ENCODE data around the gene GLT6D1. TPM values are rescaled to one million over a fixed set of nuclear protein-coding genes. Genes with fewer than 3 reads are reported as not detected.

Gene GLT6D1
- polyA plus RNA-seq, 3 donors from 2014 or later = not detected

DNA sequence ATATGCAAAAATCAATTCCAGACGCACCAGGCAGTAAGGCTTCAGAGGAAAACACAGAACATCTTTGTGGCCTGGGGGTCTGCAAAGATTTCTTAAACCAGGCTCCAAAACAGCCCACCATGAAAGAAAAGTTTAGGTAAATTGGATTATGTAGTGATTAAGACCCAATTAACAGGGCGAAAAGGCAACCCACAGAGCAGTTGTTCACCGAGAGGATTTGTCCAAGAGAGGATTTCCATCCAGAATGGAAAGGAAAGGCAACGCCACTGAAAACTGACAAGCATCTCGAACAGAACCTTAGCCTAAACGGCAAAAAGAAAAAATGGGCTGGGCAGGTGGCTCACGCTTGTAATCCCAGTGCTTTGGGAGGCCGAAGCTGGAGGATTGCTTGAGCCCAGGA is 37.4 kb downstream of the GLT6D1 start:
- DNase-seq = no peak
- Mint-ChIP-seq H3K36me3 (no peaks in the 10 kb centered on the region), H3K27ac (no peak overlapping the region), H3K27me3 (ENCODE audit: low read depth in 3 of 3) (peaks cover 5 to 7% (median 7%) of the 10 kb centered on the region in 3 donors), H3K4me3 (no peak overlapping the region), H3K4me1 (no peaks in the 10 kb centered on the region), H3K9me3 (no peaks in the 10 kb centered on the region)

DNA sequence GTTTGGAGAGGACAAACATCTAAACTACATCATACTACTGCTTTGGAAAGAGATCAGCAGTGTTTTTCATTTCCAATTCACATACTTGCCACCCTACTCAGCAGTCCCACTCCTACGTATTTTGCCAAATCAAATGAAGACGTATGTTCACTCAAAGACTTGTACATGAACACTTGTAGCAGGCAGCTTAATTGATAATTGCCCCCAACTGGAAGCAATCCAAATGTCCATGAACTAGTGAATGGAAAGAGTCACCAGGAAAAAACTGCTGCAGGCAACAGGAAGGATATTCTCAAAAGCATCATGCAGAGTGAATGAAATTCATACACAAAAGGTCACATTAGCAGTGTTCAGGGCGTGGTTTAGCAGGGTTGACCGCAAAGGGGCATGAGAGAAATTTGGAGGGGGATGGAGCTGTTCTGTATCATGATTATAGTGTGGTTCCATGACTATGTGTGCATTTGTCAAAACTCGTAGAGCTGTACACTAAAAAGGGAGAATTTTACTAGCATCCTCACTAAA is 39.0 kb downstream of the GLT6D1 start:
- H3K36me3 Mint-ChIP-seq = no peaks in the 10 kb centered on the region
- no peak overlapping the region for H3K27ac Mint-ChIP-seq
- peaks cover 5 to 8% (median 7%) of the 10 kb centered on the region in 3 donors for H3K27me3 Mint-ChIP-seq (ENCODE audit: low read depth in 3 of 3)
- DNase-seq = no peak
- H3K9me3 Mint-ChIP-seq = no peaks in the 10 kb centered on the region
- H3K4me3 Mint-ChIP-seq = no peak overlapping the region
- no peaks in the 10 kb centered on the region for H3K4me1 Mint-ChIP-seq

DNA sequence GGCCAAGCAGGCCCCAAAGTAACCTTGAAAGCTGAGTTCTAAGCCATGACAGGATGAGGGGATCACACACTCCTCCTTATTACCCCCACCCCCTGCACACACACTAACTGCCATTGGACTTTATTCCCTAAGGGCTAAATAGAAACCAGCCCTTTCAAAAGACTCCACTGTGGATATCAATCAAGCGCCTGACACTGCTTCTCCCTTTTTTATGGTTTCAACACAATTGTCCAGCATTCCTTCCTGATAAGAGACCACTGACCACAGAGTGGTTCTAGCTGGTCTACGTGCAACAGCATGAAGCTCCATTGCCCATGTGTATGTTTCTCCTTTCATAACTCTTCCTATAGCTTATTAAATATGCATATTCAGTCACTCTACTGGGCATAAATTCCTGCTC is 43.1 kb downstream of the GLT6D1 start:
- Mint-ChIP-seq H3K36me3 (no peaks in the 10 kb centered on the region), H3K4me3 (no peak overlapping the region), H3K27me3 (ENCODE audit: low read depth in 3 of 3) (peaks cover 0 to 8% (median 2%) of the 10 kb centered on the region in 3 donors), H3K27ac (no peak overlapping the region), H3K4me1 (no peaks in the 10 kb centered on the region), H3K9me3 (no peaks in the 10 kb centered on the region)
- no peak for DNase-seq

DNA sequence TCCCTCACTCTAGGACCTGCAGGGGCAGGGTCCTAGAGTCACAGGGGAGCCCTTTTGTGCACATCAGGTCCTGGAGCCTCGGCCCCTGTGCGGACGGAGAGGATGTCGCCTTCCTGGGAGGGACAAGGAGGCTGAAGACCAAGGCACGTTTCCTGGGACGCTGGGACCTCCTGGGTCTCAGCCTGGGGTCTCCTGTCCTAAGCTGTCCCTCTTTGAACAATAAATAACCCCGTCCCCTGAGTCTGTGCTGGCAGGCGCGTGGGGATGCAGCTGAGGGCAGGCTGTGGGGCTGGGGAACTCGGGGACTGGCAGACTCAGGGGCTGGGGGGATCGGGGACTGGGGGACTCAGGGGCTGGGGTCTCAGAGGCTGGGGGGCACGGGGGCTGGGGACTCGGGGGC is 46.7 kb downstream of the GLT6D1 start:
- Mint-ChIP-seq H3K4me3 (no peak overlapping the region), H3K9me3 (no peaks in the 10 kb centered on the region), H3K4me1 (no peaks in the 10 kb centered on the region), H3K27me3 (ENCODE audit: low read depth in 3 of 3) (peaks cover 0 to 2% (median 2%) of the 10 kb centered on the region in 3 donors), H3K27ac (no peak overlapping the region), H3K36me3 (no peaks in the 10 kb centered on the region)
- no peak for DNase-seq

DNA sequence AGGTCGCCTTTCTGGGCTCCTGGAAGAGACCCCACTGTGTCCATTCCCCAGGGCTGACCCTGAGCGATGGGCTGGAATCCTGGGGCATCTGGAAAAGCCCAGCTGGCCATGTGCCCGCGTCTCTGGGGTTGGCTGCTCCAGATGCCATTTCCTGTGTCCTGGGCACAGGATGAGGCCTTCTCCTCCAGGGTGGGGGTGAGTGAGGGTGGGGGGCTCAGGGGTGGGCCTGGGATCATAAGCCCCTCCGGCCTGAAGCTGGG is 47.1 kb downstream of the GLT6D1 start:
- no peaks in the 10 kb centered on the region for H3K9me3 Mint-ChIP-seq
- H3K4me3 Mint-ChIP-seq = no peak overlapping the region
- H3K27ac Mint-ChIP-seq = no peak overlapping the region
- DNase-seq = no peak
- peaks cover 0 to 2% (median 2%) of the 10 kb centered on the region in 3 donors for H3K27me3 Mint-ChIP-seq (ENCODE audit: low read depth in 3 of 3)
- H3K36me3 Mint-ChIP-seq = no peaks in the 10 kb centered on the region
- H3K4me1 Mint-ChIP-seq = no peaks in the 10 kb centered on the region

DNA sequence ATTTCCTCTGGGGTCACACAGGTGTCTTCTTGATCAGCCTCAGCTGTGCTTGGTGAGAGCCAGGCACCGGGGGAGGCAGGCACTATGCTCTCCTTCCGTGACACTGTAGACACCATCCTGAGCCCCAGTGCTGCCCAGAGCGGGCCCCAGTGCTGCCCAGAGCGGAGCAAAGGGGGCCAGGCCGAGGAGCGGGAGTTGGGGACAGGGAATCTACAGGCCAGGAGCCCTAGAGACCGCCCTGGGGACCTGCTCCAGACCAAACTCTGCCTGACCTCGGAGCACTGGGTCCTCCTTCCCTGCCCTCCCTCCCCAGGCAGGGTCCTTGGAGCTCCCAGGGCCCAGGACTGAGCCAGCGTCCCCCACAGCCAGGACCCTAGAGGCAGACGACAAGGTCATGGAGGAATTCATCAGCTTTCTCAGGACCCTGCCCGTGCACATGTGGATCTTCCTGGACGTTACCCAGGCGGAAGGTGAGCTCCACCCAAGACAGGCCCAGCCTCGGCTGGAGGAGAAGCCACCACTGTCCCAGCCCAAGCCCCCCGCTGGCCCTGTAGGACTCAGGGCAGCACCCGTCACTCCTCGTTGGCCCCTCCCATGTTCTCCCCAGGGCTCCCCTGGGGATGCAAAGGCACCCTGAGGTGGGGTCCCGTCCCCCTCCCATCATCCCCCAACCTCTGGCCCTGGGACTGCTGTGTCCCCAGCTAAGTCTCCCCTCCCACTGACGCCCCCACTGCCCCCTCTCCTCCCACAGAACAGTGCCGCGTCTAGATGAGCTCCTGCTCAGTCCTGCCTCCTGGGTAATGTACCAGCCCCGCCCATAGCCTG is 47.6 kb downstream of the GLT6D1 start:
- Mint-ChIP-seq H3K27me3 (ENCODE audit: low read depth in 3 of 3) (peaks cover 0 to 2% (median 0%) of the 10 kb centered on the region in 3 donors), H3K36me3 (no peaks in the 10 kb centered on the region)
- no peak for DNase-seq

DNA sequence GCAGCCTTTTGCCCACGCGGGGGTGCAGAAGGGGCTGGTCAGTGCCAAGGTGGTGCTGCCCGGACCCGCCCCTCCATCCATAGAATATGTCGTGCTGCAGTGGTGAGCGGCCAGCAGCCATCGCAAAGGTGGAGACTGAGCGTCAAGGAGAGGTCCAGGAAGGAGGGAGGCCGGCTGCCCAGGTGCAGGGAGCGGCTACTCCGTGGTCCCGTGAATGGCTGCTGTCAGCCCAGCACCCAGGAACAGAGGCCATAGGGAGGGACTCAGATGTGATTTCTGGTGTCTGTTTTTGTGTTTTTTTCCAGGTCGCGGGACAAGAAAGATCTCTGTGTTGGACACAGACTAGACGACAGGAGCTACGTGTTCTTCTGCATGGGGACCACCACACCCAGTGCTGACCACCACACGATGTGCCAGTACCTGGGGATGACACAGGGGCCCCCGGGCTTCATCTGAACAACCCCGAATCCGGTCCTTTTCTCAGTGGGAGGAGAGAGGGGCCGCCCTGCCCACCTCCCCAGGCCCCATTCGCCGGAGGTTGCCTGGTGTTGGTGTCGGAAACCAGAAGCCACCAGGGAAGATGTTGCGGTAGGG is 48.8 kb downstream of the GLT6D1 start:
- H3K9me3 Mint-ChIP-seq = no peaks in the 10 kb centered on the region
- no peak for DNase-seq
- H3K4me3 Mint-ChIP-seq = no peak overlapping the region
- H3K4me1 Mint-ChIP-seq = no peaks in the 10 kb centered on the region
- no peak overlapping the region for H3K27ac Mint-ChIP-seq
- no peaks in the 10 kb centered on the region for H3K36me3 Mint-ChIP-seq
- H3K27me3 Mint-ChIP-seq (ENCODE audit: low read depth in 3 of 3) = peaks cover 0 to 2% (median 0%) of the 10 kb centered on the region in 3 donors

More for the DNA sequence above, 47.6 kb downstream of the GLT6D1 start:
- no peak overlapping the region for H3K4me3 Mint-ChIP-seq
- no peaks in the 10 kb centered on the region for H3K9me3 Mint-ChIP-seq
- H3K27ac Mint-ChIP-seq = no peak overlapping the region
- no peaks in the 10 kb centered on the region for H3K4me1 Mint-ChIP-seq

DNA sequence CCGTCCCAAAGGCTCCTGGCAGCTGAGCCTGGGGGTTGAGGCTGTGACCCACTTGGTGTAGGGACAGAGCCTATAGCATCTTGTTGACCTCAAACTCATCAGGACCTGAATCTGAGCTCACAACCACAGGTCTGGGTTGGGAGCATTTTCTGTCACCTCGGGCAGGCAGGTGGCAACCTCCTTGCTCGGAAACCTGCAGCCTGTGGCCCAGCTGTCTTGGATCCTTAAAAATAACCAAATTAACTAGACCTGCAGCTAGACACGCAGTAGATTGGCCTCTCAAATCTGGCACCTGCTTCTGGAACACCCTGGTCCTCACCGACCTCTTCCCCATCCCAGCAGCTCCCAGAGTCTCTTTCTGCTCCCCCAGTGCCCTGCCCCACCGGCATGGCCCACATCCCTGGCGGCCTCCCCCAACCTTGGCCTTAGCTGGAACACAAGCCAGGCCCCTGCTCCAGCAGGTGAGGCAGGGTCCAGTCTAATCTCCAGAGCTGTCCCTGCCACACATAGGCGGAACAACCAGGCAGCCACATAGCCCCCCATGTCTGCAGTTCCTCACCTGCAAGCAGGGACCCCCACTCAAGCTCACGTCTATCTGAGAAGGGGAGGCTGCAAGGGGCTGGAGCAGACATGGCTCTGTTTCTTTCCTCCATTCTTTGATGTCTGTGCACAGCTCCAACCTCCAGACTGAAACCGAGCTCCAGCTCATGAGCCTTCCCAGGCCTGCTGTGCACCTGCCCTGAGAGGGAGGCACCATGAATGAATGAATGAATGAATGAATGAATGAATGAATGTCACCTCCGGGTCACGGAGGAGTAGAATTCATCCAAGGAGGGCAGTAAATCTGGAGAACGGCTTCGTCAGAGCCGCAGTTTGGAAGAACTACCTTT is 49.5 kb downstream of the GLT6D1 start:
- no peaks in the 10 kb centered on the region for H3K4me1 Mint-ChIP-seq
- H3K9me3 Mint-ChIP-seq = no peaks in the 10 kb centered on the region
- DNase-seq = no peak
- H3K36me3 Mint-ChIP-seq = no peaks in the 10 kb centered on the region
- H3K27ac Mint-ChIP-seq = peak overlapping the region in 1 of 6 donors; percentile 11
- H3K27me3 Mint-ChIP-seq (ENCODE audit: low read depth in 3 of 3) = peaks cover 0 to 2% (median 2%) of the 10 kb centered on the region in 3 donors
- no peak overlapping the region for H3K4me3 Mint-ChIP-seq

DNA sequence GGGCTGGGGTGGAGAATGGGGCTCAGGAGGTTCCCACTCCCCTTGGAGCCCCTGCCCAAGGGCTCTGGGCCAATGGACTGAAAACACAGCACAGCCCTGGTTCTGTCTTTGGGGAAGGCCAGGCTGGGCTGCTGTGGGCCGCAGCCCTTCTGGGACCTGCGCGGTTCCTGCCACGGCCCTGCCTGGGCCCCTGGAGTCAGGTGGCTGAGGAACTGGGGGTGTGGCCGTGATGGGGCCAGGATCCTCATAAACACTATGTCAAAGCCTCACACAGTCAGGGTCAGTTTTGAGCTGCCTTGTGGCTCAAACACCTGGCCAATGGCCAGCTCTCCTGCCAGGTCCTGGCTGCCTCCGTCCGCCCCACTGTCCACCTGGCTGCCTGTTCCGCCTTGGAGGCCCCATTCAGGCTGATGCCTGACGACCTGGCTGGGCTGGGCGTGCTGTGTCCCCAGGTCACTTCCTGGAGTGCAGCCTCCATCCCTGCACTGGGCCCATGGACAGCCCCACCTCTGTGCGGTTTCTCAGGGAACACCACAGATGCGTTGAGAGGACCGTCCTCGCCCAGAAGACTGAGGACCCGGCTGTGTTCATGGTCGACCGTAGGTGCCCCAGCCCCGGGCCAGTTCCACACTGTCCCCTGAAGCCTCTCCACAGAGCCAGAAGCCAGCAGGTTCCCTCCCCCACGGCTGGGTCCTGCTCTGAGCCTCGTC is 50.3 kb downstream of the GLT6D1 start:
- H3K27me3 Mint-ChIP-seq (ENCODE audit: low read depth in 3 of 3) = peaks cover 1 to 2% (median 2%) of the 10 kb centered on the region in 3 donors
- no peaks in the 10 kb centered on the region for H3K4me1 Mint-ChIP-seq
- no peaks in the 10 kb centered on the region for H3K9me3 Mint-ChIP-seq
- H3K4me3 Mint-ChIP-seq = no peak overlapping the region
- no peak overlapping the region for H3K27ac Mint-ChIP-seq
- no peak for DNase-seq
- H3K36me3 Mint-ChIP-seq = no peaks in the 10 kb centered on the region

DNA sequence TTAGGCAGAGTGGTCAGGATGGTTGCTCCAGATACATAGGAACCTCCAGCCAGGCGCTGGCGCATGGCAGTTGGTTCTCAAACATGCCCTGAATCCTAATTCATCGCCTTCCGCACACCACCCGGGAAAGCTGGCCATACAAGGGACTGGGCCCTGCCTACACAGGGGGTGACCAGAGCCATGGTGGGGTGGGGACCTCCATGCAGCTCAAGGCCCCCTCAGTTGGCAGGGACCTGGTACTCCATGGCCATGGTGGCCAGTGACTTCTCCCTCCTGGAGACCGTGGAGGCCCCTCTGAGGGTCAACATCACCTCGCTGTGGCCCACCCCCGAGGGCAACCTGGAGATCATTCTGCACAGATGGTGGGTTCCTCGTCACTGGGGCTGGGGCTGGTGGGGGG is 51.0 kb downstream of the GLT6D1 start:
- no peak for DNase-seq
- H3K4me1 Mint-ChIP-seq = no peaks in the 10 kb centered on the region
- H3K9me3 Mint-ChIP-seq = no peaks in the 10 kb centered on the region
- H3K36me3 Mint-ChIP-seq = no peaks in the 10 kb centered on the region
- H3K27me3 Mint-ChIP-seq (ENCODE audit: low read depth in 3 of 3) = peaks cover 1 to 2% (median 2%) of the 10 kb centered on the region in 3 donors
- H3K27ac Mint-ChIP-seq = no peak overlapping the region
- H3K4me3 Mint-ChIP-seq = no peak overlapping the region

DNA sequence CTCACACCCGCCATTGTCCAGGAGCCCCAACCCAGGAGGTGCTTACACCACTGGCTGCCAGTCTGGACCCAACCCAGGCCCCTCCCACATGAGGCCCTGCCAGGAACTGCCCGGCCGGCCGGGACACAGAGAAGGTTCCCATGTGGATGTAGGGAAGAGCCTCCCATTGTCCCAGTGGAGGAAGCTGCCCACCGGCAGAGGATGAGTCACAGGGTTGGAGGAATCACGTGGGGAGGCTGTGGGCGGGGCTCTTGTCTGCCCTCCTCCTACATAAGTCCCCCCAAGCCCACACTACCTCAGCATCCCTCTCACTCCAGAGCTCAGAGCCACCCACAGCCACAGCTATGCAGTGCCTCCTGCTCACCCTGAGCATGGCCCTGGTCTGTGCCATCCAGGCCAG is 51.7 kb downstream of the GLT6D1 start:
- Mint-ChIP-seq H3K27me3 (ENCODE audit: low read depth in 3 of 3) (peaks cover 1 to 2% (median 2%) of the 10 kb centered on the region in 3 donors), H3K9me3 (no peaks in the 10 kb centered on the region), H3K36me3 (no peaks in the 10 kb centered on the region), H3K4me3 (no peak overlapping the region), H3K27ac (no peak overlapping the region), H3K4me1 (no peaks in the 10 kb centered on the region)
- DNase-seq = no peak

DNA sequence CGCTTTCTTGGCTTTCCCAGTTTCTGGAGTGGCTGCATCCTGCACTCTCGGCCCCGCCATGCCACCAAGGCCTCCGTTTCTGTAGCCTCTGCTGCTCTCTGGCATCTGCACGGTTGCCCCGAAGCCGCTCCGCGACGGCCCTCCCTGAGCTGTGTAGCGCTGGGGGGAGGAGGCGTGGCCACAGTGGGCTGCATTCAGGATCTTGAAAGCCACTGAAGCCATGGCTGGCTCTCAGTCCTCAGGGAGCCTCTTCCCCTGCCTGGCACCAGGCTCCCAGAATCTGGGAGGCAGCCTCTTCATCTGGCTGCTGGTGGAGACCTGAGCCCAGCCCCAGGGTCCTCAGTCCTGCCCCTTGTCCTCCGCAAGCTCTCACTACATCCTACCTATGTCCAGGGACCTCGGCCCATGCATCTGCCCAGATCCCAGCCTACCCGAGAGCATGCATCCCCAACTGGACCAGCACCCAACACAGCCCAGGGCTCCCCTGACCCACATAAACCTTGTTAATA is 52.7 kb downstream of the GLT6D1 start:
- Mint-ChIP-seq H3K4me1 (no peaks in the 10 kb centered on the region), H3K27me3 (ENCODE audit: low read depth in 3 of 3) (peaks cover 1 to 2% (median 2%) of the 10 kb centered on the region in 3 donors), H3K4me3 (no peak overlapping the region), H3K27ac (peak overlapping the region in 1 of 6 donors; percentile 34), H3K9me3 (no peaks in the 10 kb centered on the region), H3K36me3 (no peaks in the 10 kb centered on the region)
- DNase-seq = no peak

DNA sequence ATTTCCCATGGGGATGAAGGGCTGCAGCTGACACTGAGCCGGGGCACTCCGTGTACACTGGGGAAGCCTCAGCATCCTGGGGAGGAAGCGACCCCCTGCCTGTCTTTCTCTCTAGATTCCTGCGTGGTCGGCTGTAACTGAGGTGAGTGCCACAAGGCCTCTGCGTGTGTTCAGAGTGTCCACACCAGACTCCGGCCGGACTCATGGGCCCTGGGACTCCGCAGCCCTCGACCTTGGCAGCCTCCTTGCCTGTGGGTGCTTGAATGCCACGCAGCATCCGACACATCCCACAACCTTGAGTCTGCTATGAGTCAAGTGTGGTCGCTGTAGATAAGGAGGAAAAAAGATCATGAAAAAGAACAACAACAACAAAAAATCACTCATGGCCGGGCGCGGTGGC is 54.4 kb downstream of the GLT6D1 start:
- H3K27ac Mint-ChIP-seq = no peak overlapping the region
- H3K4me1 Mint-ChIP-seq = no peaks in the 10 kb centered on the region
- H3K4me3 Mint-ChIP-seq = no peak overlapping the region
- no peaks in the 10 kb centered on the region for H3K9me3 Mint-ChIP-seq
- peaks cover 0 to 2% (median 1%) of the 10 kb centered on the region in 3 donors for H3K27me3 Mint-ChIP-seq (ENCODE audit: low read depth in 3 of 3)
- DNase-seq = no peak
- H3K36me3 Mint-ChIP-seq = no peaks in the 10 kb centered on the region
